GM18951 (cell line): ENCODE measurements around the gene NHS.

Experiments used
- POLR2A ChIP-seq: IDR thresholded peaks from 4 replicates; pipeline ENCODE4 v1.6.1; 2011; ENCODE audit warnings: mild to moderate bottlenecking; ENCODE audit not compliant: insufficient read length, insufficient read depth; ENCODE audit errors: extremely low read depth
- in situ Hi-C: fragments of 300-500 bp; cut with MboI; formaldehyde crosslinking; loops from one replicate; pipeline ENCODE4 v1.12.0; 2022; ENCODE audit warnings: low sequenced_read_pairs, mixed read lengths, inconsistent platforms; ENCODE audit not compliant: unreplicated experiment

Gene NHS

DNA sequence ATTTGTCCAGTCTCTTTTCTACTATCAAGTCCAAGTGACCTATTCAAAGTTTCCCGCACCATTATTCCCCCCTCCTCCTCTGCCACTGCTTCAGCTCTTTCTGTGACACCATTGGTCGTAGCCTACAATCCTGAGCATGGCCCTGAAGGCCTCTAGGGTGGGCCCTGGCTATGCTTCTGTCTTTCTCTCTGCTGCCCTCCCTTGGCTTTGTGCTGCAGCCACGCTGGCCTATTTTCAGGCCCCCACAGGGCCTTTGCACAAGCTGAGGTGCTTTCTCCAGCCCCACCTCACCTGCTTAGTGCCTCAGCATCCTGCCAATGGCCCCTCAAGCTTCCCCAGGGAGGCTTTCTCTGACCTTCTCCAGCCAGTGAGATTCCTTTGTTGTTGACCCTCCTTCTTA lies 156.5 kb downstream of the NHS start:
- in situ Hi-C loops: loop anchor here (25.0 kb wide), 1 partner anchor 156 kb away; no protein-coding TSS in a partner anchor

DNA sequence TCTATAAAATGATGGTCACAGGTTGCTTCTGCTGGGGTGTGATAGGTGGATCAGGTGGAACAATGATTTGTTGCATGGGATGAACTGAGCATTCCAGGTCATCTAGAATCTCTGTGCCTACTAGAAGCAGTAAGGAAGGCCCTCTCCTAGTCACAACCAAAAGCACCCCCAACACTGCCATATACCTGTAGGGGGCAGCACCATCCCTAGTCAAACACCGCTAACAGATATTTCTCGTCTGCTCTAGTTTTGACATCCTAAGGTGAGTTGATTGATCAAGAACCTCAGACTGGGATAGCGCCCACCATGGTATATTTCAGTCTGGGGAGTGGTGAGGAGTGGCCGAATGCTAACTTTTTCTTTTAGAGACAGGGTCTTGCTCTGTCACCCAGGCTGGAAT lies 160.2 kb downstream of the NHS start:
- TF ChIP-seq POLR2A: no peak
- in situ Hi-C loops: loop anchor here (25.0 kb wide), 1 partner anchor 152 kb away; no protein-coding TSS in a partner anchor

More for the DNA sequence above, 156.5 kb downstream of the NHS start:
- TF ChIP-seq POLR2A: no peak

DNA sequence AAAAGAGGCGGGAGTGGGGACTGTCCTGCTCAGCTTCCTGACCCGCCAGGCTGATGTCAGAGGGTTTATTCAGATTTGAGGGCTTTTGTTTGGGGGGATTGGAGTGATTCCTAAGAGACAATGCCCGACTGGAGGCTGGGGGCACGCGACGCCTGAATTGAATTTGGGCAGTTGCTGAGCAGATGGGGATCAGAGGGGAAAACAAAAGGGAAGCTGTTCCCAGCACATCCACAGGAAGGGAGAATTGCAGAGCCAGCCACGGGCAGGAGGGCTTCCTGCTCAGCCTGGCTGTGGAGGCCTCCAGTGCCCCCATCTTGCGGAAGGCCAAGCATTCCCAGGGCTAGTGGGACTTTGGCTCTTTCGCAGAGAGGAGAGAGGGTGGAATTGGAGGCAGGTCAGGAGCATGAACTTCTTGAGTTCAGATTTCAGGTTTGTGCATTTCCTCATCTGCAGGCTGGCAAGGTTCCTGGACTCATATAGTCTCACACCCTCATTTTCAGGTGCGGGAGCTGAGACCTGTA lies 162.8 kb downstream of the NHS start:
- in situ Hi-C loops: loop anchor here (25.0 kb wide), 1 partner anchor 150 kb away; no protein-coding TSS in a partner anchor
- TF ChIP-seq POLR2A: no peak

DNA sequence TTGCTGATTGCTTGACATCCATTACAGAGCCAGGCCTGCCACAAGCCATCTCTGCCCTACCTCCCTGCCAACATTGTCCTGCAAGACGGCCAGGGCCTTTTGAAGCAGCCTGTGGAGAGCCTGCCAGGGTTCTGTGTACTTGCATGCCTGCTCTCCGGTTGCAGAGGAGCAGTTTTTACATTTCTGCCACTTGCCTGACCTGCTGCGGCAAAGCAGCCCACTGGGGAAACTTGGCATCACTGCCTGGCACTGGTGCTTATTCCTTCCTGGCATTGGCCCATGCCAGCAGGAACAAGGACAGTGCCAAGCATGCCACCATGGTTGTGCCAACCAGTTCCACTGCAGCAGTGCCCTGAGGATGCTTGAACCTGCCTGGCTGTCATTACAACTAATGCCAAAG lies 167.1 kb downstream of the NHS start:
- TF ChIP-seq POLR2A: no peak
- in situ Hi-C loops: loop anchor here (25.0 kb wide), 1 partner anchor 145 kb away; no protein-coding TSS in a partner anchor

DNA sequence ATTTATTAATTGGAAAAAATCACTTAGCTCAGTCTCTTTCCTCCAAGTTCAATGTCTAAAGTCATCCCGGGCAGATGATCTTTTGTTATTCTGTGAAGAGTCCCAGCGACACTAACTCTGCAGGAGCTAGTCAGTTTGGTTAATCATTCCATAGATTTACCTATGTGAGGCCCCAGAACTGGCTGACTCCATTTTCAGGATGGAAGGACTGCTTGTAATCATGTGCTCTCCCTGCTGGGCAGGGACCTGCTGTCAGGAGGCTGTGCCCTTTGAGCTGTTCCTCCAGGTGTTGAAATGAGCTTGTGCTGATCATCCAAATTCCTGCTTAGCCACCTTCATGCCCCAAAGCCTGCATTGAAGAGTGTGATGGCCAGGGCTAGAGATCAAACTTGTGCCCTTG lies 169.8 kb downstream of the NHS start:
- in situ Hi-C loops: loop anchor here (25.0 kb wide), 1 partner anchor 142 kb away; no protein-coding TSS in a partner anchor

DNA sequence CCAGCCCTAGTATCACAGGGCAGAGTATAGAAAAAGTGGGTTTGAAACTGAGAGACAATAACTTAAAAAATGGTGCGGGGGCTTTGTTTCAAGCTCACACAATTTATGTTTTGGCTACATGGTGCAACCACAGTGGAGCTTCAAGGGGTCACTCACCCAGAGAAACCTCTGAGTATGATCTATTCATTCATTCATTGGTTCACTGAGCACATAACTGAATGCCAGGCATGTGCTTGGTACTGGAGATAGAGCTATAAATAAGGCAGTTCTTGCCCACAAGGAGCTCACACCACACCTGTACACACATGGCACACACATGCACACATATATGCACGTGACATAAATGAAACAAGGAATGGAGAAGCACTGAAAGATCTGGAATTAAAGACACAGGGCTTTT lies 171.4 kb downstream of the NHS start:
- no peak for TF ChIP-seq POLR2A
- in situ Hi-C loops: loop anchor here (25.0 kb wide), 1 partner anchor 141 kb away; no protein-coding TSS in a partner anchor

More for the DNA sequence above, 169.8 kb downstream of the NHS start:
- no peak for TF ChIP-seq POLR2A

DNA sequence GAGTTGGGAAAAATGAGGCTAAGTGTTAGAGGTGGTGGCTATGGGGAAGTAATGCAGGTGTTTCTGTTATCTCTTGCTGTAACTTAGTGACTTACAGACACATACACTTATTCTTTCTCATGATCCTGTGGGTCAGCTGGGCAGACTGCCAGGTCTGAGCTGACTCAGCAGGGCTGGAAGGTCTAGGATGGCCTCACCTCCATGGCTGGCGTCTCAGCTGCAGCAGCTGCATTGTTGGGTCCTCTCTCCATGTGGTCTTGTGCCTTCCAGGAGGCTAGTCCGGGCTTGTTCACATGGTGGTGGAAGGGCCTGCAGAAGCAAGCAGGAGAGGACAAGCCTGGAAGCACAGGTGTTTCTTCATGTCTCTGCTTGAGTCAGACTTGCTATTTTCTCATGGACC lies 172.7 kb downstream of the NHS start:
- no peak for TF ChIP-seq POLR2A
- in situ Hi-C loops: loop anchor here (25.0 kb wide), 1 partner anchor 140 kb away; no protein-coding TSS in a partner anchor

DNA sequence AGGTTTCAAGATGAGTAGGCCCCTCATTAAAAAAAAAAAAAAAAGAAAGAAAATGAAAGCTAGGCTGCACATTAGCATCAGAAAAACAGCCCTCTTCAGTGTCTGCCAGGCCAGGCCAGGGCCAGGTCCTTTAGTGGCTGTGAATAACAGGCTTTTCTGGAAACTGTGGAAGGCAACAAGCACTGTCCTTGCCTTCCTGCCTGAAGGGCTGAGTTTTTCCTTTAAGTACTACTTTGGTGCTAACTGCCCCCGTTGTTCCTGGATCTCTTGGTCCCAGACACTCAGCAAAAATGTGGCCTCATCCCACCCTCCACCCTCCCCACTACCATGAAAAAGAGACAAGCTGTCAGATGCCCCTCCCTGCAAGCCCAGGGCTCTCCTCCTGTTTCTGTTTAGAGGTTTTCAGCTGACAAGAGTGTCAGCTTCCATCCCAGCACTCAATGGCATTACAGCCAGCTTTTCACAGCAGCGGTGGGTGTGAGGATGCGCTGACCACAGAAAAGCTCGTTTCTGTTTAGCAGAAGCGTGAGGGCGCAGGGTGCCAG lies 174.2 kb downstream of the NHS start:
- no peak for TF ChIP-seq POLR2A
- in situ Hi-C loops: loop anchor here (25.0 kb wide), 1 partner anchor 138 kb away; no protein-coding TSS in a partner anchor

DNA sequence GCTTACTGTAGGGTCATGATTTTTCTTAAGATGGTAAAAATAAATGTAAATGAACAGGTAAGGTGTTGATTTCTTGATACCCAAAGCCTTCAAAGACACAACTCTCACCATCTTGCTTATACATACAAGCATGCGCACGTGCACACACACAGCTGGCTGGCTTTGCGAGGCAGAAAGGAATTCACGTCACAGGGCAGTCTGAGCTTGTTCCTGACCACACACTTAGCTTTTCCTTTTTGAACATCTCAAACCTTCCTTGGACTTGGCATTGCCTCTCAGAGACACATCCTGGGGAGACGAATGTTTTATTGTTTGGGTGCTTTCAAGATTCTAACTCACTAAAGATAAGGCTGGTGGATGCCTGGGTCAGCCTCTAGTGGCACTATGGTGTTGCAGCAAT lies 175.0 kb downstream of the NHS start:
- in situ Hi-C loops: no loop called here
- no peak for TF ChIP-seq POLR2A

DNA sequence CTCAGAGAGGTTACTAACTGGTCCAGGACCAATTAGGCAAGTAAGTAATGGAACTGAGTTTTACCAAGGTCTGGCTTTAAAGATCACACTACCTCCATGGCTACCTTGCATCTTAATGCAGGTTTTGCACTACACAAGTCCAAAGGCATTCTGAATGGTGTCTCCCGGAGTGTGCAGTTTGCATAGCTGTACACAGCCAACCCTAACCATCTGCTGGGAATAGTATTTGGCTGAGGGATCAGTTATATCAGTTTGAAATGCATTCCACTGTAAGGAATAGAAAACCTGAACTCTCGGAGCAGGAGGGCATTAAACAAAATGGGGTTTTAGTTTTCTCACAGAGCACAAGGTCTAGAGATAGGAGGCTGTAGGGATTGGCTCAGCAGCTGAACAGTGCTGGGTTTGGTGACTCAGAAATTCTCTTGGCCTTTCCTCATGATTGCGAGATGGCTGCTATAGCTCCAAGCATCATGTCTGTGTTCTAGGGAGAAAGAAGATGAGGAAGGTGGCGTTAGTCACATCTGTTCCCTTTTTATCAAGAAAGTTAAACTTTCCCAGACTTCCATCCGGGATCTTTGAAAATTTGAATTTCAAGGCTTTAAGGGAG lies 177.1 kb downstream of the NHS start:
- no peak for TF ChIP-seq POLR2A
- in situ Hi-C loops: no loop called here

DNA sequence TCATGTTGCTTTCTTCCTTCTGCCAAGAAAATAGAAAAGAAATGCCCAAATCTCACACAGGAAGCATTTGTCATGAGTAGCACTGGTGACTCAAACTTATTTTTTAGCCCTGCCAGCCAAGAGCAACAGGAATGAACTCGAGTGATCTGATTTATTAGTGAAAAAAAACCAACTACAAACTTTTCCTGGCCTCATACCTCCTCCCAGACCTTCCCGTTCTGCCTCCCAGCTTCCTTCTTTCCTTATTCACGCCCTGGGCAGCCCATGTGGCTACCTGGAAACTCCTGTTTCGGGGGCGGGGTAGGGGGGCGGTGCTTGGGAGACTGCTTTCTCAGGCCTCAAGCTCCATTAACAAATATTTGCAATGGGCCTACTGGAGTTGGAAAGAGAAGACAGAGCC lies 178.5 kb downstream of the NHS start:
- TF ChIP-seq POLR2A: no peak
- in situ Hi-C loops: no loop called here

DNA sequence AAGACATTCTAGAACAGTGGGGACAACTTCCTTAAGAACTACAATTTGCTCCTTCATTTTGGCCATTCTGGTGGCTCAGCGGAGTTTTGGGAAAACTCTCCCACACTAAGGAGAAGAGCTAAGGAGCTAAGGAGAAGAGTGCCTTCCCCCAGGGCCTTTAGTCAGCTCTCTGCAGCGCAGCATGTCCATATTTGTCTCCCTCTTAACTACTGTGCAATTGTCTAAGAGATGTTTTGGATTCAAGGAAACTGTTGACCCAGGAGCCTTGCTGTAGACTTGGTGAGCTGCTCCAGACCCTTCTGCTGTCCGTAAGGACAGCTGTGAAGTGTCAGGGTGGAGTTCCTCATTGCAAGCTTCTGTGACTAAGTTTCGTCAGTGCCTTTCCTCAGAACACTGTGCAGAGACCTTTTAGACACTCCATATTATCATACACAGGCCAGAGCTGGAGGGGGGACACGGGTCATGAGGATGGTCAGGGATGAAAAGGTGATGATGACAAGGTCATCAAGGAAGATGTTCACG lies 179.0 kb downstream of the NHS start:
- TF ChIP-seq POLR2A: no peak
- in situ Hi-C loops: no loop called here

DNA sequence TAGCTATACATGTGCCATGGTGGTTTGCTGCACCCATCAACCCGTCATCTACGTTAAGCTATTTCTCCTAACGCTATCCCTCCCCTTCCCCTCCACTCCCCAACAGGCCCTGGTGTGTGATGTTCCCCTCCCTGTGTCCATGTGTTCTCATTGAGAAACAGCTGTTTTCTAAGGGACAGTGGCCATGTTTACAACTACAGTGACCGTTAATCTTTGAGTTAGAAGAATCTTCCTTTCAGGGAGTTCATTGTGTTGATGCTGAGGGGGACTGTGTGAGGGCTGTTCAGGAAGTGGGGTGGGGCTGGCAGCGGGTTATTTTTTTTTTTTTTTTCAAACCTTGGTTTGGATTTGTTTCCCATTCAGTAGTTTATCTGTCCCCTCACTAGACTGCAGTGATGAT lies 179.9 kb downstream of the NHS start:
- TF ChIP-seq POLR2A: no peak
- in situ Hi-C loops: no loop called here

DNA sequence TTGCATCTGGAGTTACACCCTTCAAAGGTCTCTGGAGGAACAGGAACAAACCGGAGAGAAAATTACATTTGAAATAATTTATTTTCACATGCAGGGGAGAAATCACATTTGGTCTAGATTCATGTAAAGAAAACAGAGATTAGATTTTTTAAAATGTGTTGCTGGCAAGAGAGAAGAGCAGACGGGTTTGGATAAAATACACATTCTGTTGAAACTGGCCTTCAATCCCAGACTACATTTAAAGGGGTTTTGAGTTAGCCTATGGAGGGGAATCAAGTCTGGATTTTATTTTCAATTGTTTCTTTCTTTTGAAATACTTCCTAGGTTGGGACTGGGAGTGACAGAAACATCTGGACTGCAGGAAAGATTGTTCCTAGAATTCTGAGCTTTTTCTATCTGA lies 180.8 kb downstream of the NHS start:
- in situ Hi-C loops: no loop called here
- no peak for TF ChIP-seq POLR2A
